Activated CD4-positive, alpha-beta T cell treated with anti-CD3 and anti-CD28 coated beads for 36 hours (primary cell): ENCODE data around the gene CHPT1. TPM values are rescaled to one million over a fixed set of nuclear protein-coding genes. Genes with fewer than 3 reads are reported as not detected.
A peak's percentile ranks its signal among the peaks of the same experiment; 100 is the strongest.
"Not testable (repeated sequence)": the region's sequence is repeated elsewhere in the genome, so short reads cannot be mapped to it uniquely, and the experiment has no call there.

Experiments
- ATAC-seq: fragments of 200-7000 bp; cut with Tn5 transposase; one replicate; pipeline ENCODE4 v1.10.0; 2021; ENCODE audit warnings: mild to moderate bottlenecking, moderate library complexity
- CTCF ChIA-PET: fragments of 350-600 bp; sonication (Branson Sonifier 250); formaldehyde crosslinking; loops from one replicate; lab custom pipeline; 2021; ENCODE audit warnings: antibody characterized with exemption; lab: Charles Lee
- POLR2A ChIA-PET: fragments of 350-600 bp; sonication (Branson Sonifier 250); formaldehyde crosslinking; loops from one replicate; lab custom pipeline; 2021; ENCODE audit warnings: antibody characterized with exemption, inconsistent platforms; lab: Charles Lee
- DNase-seq: peaks from one replicate; pipeline ENCODE4 v3.0.0-alpha.2; 2020
- H3K27ac Mint-ChIP-seq: one replicate; pipeline ENCODE4 v1.8.0; 2021; ENCODE audit warnings: mixed read lengths
- H3K27me3 Mint-ChIP-seq: one replicate; pipeline ENCODE4 v1.8.0; 2021; ENCODE audit warnings: mixed read lengths
- H3K36me3 Mint-ChIP-seq: one replicate; pipeline ENCODE4 v1.8.0; 2021; ENCODE audit warnings: low read depth, mixed read lengths
- H3K4me1 Mint-ChIP-seq: one replicate; pipeline ENCODE4 v1.8.0; 2021; ENCODE audit warnings: mixed read lengths
- H3K4me3 Mint-ChIP-seq: one replicate; pipeline ENCODE4 v1.8.0; 2021; ENCODE audit warnings: mild to moderate bottlenecking, moderate library complexity, mixed read lengths
- H3K9me3 Mint-ChIP-seq: one replicate; pipeline ENCODE4 v1.8.0; 2021; ENCODE audit warnings: low read depth, mixed read lengths
- intact Hi-C, 2 experiments: fragments of 100-400 bp; cut with DNase I in 1 of 2; cut with micrococcal nuclease in 1 of 2; formaldehyde crosslinking; loops; one replicate each; pipeline versions ENCODE4 v1.14.2 to v1.15.1; 2022 to 2024; cut with DNase I, micrococcal nuclease
- total RNA-seq, 2 experiments: library from RNA; stranded (reverse); gene quantifications; one replicate each; pipeline ENCODE4 v1.2.3, GENCODE V29; 2021

Gene CHPT1
- 10 to 100 TPM; 12.2 to 15.2 TPM for total RNA-seq

DNA sequence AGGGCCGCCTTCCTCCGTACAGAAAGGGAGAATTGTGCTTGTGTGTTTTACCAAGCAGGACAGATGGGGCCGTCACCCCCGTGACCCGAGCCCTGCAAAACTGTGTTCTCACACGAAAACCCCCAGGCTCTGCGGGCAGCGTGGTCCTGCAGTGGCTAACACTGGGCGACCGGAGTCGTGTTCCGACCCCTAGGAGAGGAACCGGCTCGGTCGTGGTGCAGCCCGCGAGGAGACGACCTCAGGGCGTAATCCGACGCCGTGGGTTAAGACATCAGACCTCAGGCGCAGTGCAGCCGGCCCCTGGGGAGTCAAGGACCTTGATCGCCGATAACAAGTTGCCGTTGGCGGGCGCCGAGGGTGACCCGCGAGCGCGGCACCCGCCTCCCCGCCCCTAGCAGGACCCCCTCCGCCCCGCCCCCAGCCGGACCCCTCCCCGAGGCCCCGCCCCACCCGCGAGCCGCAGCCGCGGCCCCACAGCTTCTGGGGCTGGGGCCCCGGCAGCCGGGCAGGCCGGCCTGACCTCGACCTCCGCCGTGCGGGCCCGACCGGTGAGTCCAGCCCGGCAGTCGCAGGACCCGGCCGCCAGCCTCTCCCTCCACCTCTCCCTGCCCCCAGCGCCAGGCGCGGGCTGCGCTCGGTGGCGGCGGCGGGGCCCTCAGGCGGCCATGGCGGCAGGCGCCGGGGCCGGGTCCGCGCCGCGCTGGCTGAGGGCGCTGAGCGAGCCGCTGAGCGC, at the start of gene CHPT1:
TSS of gene CHPT1 (plus strand) at position 444 of the 733 bp plus-strand sequence. CDS start at position 666, 222 bp downstream.
- H3K9me3 Mint-ChIP-seq, result no peaks in the 10 kb centered on the region
- peak; percentile 74 for ATAC-seq
- POLR2A ChIA-PET, result no interaction called here

DNA sequence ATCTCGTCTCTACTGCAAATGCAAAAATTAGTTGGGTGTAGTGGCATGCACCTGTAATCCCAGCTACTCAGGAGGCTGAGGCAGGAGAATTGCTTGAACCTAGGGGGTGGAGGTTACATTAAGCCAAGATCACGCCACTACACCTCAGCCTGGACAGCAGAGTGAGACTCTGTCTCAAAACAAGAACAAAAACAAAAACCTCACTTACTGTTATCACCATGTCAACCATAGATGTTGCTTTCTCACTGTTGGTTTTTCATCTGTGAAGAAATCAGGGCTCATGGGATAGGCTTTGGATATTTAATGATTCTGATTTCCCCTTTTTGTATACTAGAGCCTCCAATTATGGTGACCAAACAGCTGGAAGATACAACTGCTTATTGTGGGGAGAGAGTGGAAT, 49.7 kb upstream of the CHPT1 start:
- POLR2A ChIA-PET, result interaction anchor here (0.7 kb wide), 1 partner anchor 412 kb away, joined by 3 read pairs; no protein-coding TSS in a partner anchor

More for the DNA sequence above, at the start of gene CHPT1:
- H3K4me3 Mint-ChIP-seq, result peak within 1 kb of the TSS; percentile 81
- DNase-seq, result peak; percentile 76
- no peaks in the 10 kb centered on the region for H3K27me3 Mint-ChIP-seq
- H3K36me3 Mint-ChIP-seq, result no peaks in the 10 kb centered on the region
- intact Hi-C loops, result loop anchor here in 1 of 2 experiments (1.0 to 5.0 kb wide), 3 partner anchors 134 to 290 kb away; partner anchors contain the start of genes ARL1 and DRAM1
- H3K4me1 Mint-ChIP-seq, result peaks cover 29% of the 10 kb centered on the region
- peak within 1 kb of the TSS; percentile 83 for H3K27ac Mint-ChIP-seq
- CTCF ChIA-PET, result no interaction called here

DNA sequence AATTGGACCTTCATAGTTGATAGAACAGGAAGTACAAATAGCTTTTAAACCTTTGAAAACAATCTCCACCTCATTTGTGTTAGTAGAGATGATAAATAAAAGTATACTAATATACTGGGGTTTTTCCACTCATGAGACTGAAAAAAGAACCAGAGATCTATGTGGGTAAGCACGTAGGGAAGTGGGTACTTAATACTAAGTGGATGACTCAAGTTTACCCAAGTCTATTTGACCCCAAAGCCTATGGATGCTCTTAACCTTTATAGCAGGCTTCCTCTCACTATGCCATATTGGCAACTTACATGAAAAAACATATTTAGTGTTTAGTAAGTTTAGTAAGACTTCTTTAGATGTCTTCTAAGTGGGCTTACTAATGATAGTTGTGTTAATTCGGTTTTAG, 49.2 kb upstream of the CHPT1 start:
- no peak overlapping the region for H3K27ac Mint-ChIP-seq
- no peak for ATAC-seq
- no peak for DNase-seq
- H3K4me1 Mint-ChIP-seq, result no peaks in the 10 kb centered on the region
- intact Hi-C loops, result no loop called here
- peaks cover 14% of the 10 kb centered on the region for H3K27me3 Mint-ChIP-seq
- ChIA-PET CTCF (no interaction called here), POLR2A (no interaction called here)
- no peak overlapping the region for H3K4me3 Mint-ChIP-seq
- H3K9me3 Mint-ChIP-seq, result no peaks in the 10 kb centered on the region
- H3K36me3 Mint-ChIP-seq, result no peaks in the 10 kb centered on the region

More for the DNA sequence above, 49.7 kb upstream of the CHPT1 start:
- DNase-seq (no peak), ATAC-seq (no peak)
- H3K27me3 Mint-ChIP-seq, result peaks cover 16% of the 10 kb centered on the region
- H3K36me3 Mint-ChIP-seq, result no peaks in the 10 kb centered on the region
- no peak overlapping the region for H3K27ac Mint-ChIP-seq
- CTCF ChIA-PET, result interaction anchor here (0.9 kb wide), 1 partner anchor 13 kb away, joined by 3 read pairs; no protein-coding TSS in a partner anchor
- no peak overlapping the region for H3K4me3 Mint-ChIP-seq
- H3K9me3 Mint-ChIP-seq, result no peaks in the 10 kb centered on the region
- H3K4me1 Mint-ChIP-seq, result no peaks in the 10 kb centered on the region
- intact Hi-C loops, result no loop called here

DNA sequence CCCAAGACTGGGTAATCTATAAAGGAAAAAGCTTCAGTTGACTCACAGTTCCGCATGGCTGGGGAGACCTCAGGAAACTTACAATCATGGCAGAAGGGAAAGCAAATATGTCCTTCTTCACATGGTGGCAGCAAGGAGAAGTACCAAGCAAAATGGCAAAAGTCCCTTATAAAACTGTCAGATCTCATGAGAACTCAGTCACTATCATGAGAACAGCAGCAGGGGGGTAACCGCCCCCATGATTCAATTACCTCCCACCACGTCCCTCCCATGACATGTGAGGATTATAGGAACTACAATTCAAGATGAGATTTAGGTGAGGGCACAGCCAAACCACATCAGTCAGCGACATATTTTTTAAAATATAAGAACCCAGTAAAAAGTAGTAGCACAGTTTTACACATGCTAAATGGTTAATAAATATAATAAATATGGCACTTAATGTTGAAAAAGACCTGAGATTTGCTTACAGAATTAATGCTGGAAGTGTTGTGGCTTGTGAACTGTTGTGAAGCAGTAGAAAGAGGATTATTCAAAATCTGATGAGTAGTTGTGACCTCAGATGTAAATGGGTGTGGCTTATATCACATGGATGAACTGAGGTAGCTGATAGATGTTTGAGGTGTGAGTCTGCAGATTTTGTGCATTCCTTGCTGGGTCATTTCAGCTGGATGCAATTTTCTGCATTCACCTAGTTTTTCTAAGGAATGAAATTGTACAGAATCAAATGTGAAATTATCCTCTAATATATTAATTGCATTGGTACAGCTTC, 46.9 kb upstream of the CHPT1 start:
- H3K27me3 Mint-ChIP-seq, result peaks cover 18% of the 10 kb centered on the region
- no peak overlapping the region for H3K27ac Mint-ChIP-seq
- POLR2A ChIA-PET, result no interaction called here
- no peak overlapping the region for H3K4me3 Mint-ChIP-seq
- DNase-seq, result no peak
- intact Hi-C loops, result no loop called here
- ATAC-seq, result no peak
- CTCF ChIA-PET, result interaction anchor here (1.4 kb wide), 1 partner anchor 11 kb away, joined by 5 read pairs; no protein-coding TSS in a partner anchor
- H3K9me3 Mint-ChIP-seq, result no peaks in the 10 kb centered on the region
- H3K36me3 Mint-ChIP-seq, result no peaks in the 10 kb centered on the region
- H3K4me1 Mint-ChIP-seq, result no peaks in the 10 kb centered on the region

DNA sequence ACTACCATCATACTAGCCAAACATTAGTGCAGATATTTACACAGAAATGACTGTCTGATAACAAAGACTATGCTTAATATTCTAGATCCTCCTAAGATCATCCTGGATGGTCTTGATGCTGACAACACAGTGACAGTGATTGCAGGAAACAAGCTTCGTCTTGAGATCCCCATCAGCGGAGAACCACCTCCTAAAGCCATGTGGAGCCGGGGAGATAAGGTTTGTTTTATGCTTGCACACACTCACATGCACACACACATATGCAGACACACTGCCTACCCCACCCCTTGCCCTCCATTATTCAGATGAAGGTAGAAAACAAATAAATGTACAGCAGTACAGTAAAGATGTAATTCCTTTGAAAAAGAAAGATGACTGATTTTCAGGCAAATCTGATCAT, 44.4 kb upstream of the CHPT1 start:
- POLR2A ChIA-PET, result no interaction called here
- H3K27me3 Mint-ChIP-seq, result peaks cover 16% of the 10 kb centered on the region
- H3K27ac Mint-ChIP-seq, result no peak overlapping the region
- no peaks in the 10 kb centered on the region for H3K36me3 Mint-ChIP-seq
- ATAC-seq, result no peak
- H3K4me1 Mint-ChIP-seq, result no peaks in the 10 kb centered on the region
- intact Hi-C loops, result no loop called here
- no peak for DNase-seq
- CTCF ChIA-PET, result no interaction called here
- no peak overlapping the region for H3K4me3 Mint-ChIP-seq
- no peaks in the 10 kb centered on the region for H3K9me3 Mint-ChIP-seq

DNA sequence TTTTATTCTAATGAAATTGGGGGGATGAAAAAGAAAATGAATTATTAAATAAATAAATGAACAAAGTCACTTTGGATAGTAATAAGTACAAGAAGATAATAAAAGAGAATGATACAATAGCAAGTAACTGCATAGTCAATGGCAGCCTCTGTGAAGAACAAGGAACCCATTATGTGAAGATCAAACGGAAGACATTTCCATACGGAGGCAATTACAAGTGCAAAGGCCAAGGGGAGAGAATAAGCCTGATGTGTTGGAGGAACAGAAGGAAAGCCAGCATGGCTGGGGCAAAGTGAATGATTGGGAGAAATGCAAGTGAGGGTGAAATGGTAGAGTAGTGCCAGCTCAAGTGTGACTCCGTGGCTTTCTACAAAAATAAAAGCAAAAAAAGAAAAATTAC, 43.9 kb upstream of the CHPT1 start:
- Mint-ChIP-seq H3K4me3 (no peak overlapping the region), H3K9me3 (no peaks in the 10 kb centered on the region), H3K27me3 (peaks cover 16% of the 10 kb centered on the region), H3K36me3 (no peaks in the 10 kb centered on the region), H3K4me1 (no peaks in the 10 kb centered on the region), H3K27ac (no peak overlapping the region)
- intact Hi-C loops, result no loop called here
- ATAC-seq, result no peak
- DNase-seq, result no peak
- POLR2A ChIA-PET, result no interaction called here
- CTCF ChIA-PET, result no interaction called here

DNA sequence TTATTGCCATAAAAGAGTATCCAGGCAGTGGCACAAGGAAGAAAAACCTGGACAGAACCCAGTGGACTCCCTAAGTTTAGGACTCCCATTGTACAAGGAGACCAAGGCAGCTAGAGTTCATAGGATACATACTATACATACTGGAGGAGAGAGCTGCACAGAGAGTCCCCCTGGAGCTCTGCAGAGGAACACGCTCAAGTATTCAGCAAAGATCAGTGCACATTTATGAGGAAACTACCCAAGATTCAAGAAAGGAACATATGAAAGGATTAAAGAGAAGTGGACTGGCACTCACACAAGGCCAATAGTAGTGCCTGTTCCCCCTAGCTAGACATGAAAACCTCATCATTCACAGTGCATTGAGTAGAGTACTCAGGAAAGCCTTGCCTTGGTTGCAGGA, 43.0 kb upstream of the CHPT1 start:
- DNase-seq (no peak), ATAC-seq (no peak)
- no peaks in the 10 kb centered on the region for H3K4me1 Mint-ChIP-seq
- H3K9me3 Mint-ChIP-seq, result no peaks in the 10 kb centered on the region
- H3K27me3 Mint-ChIP-seq, result peaks cover 13% of the 10 kb centered on the region
- ChIA-PET CTCF (interaction anchor here (1.0 to 1.1 kb wide), 2 partner anchors 10 to 28 kb away, joined by 3 to 4 read pairs; no protein-coding TSS in a partner anchor), POLR2A (no interaction called here)
- no peak overlapping the region for H3K27ac Mint-ChIP-seq
- intact Hi-C loops, result no loop called here
- H3K4me3 Mint-ChIP-seq, result no peak overlapping the region
- no peaks in the 10 kb centered on the region for H3K36me3 Mint-ChIP-seq

DNA sequence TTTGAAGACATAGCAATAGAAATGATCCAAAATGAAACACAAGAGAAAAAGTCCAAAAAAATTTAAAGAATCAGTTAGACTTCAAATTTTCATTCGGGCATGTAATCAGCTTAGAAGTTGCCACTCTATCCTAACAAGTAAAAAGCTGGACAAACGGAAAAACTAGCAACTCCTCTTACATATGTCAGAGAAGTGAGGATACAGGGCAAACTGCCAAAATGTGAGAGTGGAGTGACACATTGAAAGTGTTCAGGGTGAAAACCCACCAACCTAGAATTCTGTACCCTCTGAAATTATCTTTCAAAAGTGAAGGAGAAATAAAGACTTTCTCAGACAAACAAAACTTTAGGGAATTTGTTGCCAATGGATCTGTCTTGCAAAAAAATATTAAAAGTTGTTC, 42.0 kb upstream of the CHPT1 start:
- no peak for ATAC-seq
- H3K27ac Mint-ChIP-seq, result no peak overlapping the region
- no peaks in the 10 kb centered on the region for H3K4me1 Mint-ChIP-seq
- H3K27me3 Mint-ChIP-seq, result peaks cover 11% of the 10 kb centered on the region
- no peaks in the 10 kb centered on the region for H3K36me3 Mint-ChIP-seq
- no peak overlapping the region for H3K4me3 Mint-ChIP-seq
- DNase-seq, result no peak
- intact Hi-C loops, result no loop called here
- ChIA-PET POLR2A (interaction anchor here (0.7 kb wide), 1 partner anchor 212 kb away, joined by 3 read pairs; no protein-coding TSS in a partner anchor), CTCF (interaction anchor here (0.6 to 1.1 kb wide), 4 partner anchors 11 to 241 kb away, joined by 3 to 4 read pairs (median 4); no protein-coding TSS in a partner anchor)
- no peaks in the 10 kb centered on the region for H3K9me3 Mint-ChIP-seq

DNA sequence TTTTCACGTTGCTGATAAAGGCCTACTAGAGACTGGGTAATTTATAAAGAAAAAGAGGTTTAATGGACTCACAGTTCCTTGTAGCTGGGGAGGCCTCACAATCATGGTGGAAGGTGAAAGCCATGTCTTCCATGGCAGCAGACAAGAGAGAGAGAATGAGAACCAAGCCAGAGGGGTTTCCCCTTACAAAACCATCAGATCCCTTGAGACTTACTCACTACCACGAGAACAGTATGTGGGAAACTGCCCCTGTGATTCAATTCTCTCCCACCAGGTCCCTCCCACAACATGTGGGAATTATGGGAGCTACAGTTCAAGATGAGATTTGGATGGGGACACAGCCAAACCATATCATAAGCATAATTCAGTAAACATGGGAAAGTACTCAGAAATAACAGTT, 36.8 kb upstream of the CHPT1 start:
- intact Hi-C loops, H3K4me1 Mint-ChIP-seq, CTCF ChIA-PET: not testable (repeated sequence)

DNA sequence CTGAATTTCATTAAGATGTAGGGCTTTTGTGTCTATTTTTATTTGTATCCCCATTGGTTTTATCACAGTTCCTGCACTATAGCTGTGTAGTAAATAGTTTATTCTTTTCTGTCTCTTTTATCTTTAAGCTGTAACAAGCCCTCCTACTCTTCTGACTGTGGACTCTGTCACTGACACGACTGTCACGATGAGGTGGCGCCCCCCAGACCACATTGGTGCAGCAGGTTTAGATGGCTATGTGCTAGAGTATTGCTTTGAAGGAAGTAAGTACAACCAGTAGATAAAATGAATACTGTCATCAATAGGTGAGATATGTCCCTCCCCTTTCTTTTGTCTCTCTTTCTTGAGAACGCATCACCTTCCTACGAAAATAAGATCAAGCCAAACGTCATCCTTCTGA, 34.1 kb upstream of the CHPT1 start:
- peaks cover 5% of the 10 kb centered on the region for H3K27me3 Mint-ChIP-seq
- H3K36me3 Mint-ChIP-seq, result no peaks in the 10 kb centered on the region
- ATAC-seq, result no peak
- ChIA-PET POLR2A (no interaction called here), CTCF (interaction anchor here (0.7 kb wide), 1 partner anchor 39 kb away, joined by 3 read pairs; no protein-coding TSS in a partner anchor)
- no peaks in the 10 kb centered on the region for H3K9me3 Mint-ChIP-seq
- DNase-seq, result no peak
- intact Hi-C loops, result no loop called here
- no peak overlapping the region for H3K4me3 Mint-ChIP-seq
- no peaks in the 10 kb centered on the region for H3K4me1 Mint-ChIP-seq
- H3K27ac Mint-ChIP-seq, result no peak overlapping the region

More for the DNA sequence above, 36.8 kb upstream of the CHPT1 start:
- POLR2A ChIA-PET, H3K27me3 Mint-ChIP-seq, H3K4me3 Mint-ChIP-seq, H3K36me3 Mint-ChIP-seq, DNase-seq, H3K9me3 Mint-ChIP-seq, H3K27ac Mint-ChIP-seq, ATAC-seq: not testable (repeated sequence)

DNA sequence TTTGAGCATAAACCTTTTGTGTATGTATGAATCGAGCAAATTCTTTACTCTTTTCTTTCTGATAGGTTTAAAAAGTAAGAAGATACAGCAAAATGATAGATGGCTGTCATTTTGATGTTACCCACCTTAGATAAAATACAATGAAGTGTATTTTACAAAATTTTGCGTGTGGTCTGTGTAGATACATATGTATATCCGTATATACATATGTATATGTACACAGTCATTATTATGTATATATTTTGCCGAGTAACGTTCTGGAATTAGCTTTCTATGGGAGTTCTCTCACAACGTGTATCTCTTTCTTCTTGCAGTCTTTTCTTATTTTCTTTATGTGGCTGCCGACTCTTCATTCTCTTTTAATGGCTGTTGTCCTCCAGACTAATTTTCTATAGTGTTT, 32.4 kb upstream of the CHPT1 start:
- H3K4me1 Mint-ChIP-seq, result peaks cover under 1% of the 10 kb centered on the region
- H3K4me3 Mint-ChIP-seq, result no peak overlapping the region
- H3K27ac Mint-ChIP-seq, result no peak overlapping the region
- no peaks in the 10 kb centered on the region for H3K36me3 Mint-ChIP-seq
- DNase-seq (no peak), ATAC-seq (no peak)
- intact Hi-C loops, result no loop called here
- CTCF ChIA-PET, result no interaction called here
- no peaks in the 10 kb centered on the region for H3K9me3 Mint-ChIP-seq
- H3K27me3 Mint-ChIP-seq, result peaks cover 5% of the 10 kb centered on the region
- POLR2A ChIA-PET, result no interaction called here
